Measurements from ENCODE around the gene MCUB. TPM values are rescaled to one million over a fixed set of nuclear protein-coding genes. Genes with fewer than 3 reads are reported as not detected.
"Not testable (repeated sequence)": the region's sequence is repeated elsewhere in the genome, so short reads cannot be mapped to it uniquely, and the experiment has no call there.

The MCUB gene
- total RNA-seq, 1 donor from 2014 or later, result 7.2 TPM

DNA sequence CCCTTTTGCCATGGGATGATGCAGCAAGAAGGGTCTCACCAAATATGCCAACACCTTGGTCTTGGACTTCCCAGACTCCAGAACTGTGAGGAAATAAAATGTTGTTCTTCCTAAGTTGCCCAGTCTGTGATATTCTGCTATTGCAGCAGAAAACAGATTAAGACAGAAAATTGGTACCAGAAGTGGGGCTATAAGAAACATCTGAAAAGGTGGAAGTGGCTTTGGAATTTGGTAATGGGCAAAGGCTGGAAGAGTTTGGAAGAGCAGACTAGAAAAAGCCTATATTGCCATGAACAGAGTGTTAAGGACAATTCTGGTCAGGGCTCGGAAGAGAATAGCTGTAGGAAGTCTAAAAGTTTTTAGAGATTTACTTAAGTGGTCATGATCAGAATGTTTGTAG is 115.8 kb downstream of the MCUB start:
- no peak overlapping the region for H3K27ac Mint-ChIP-seq (ENCODE audit: unreplicated experiment)

GRCh38 chr4:109676886-109677285 is 116.8 kb downstream of the MCUB start:
- no peak for DNase-seq (ENCODE audit: low spot score)
- H3K36me3 Mint-ChIP-seq (ENCODE audit: low read depth), result no peaks in the 10 kb centered on the region
- no peak overlapping the region for H3K4me3 Mint-ChIP-seq (ENCODE audit: unreplicated experiment)
- H3K27me3 Mint-ChIP-seq (ENCODE audit: low read depth), result no peaks in the 10 kb centered on the region
- no peak overlapping the region for H3K27ac Mint-ChIP-seq (ENCODE audit: unreplicated experiment)
- H3K9me3 Mint-ChIP-seq (ENCODE audit: low read depth), result peaks cover 3% of the 10 kb centered on the region
- TF ChIP-seq, protein P1, sequence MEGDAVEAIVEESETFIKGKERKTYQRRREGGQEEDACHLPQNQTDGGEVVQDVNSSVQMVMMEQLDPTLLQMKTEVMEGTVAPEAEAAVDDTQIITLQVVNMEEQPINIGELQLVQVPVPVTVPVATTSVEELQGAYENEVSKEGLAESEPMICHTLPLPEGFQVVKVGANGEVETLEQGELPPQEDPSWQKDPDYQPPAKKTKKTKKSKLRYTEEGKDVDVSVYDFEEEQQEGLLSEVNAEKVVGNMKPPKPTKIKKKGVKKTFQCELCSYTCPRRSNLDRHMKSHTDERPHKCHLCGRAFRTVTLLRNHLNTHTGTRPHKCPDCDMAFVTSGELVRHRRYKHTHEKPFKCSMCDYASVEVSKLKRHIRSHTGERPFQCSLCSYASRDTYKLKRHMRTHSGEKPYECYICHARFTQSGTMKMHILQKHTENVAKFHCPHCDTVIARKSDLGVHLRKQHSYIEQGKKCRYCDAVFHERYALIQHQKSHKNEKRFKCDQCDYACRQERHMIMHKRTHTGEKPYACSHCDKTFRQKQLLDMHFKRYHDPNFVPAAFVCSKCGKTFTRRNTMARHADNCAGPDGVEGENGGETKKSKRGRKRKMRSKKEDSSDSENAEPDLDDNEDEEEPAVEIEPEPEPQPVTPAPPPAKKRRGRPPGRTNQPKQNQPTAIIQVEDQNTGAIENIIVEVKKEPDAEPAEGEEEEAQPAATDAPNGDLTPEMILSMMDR (IDR thresholded peaks at IDR 0.05), result peak; percentile 46
- no peaks in the 10 kb centered on the region for H3K4me1 Mint-ChIP-seq (ENCODE audit: low read depth)

More for the DNA sequence above, 115.8 kb downstream of the MCUB start:
- H3K4me3 Mint-ChIP-seq (ENCODE audit: unreplicated experiment), result no peak overlapping the region
- DNase-seq (ENCODE audit: low spot score), result no peak
- TF ChIP-seq, protein P1 (IDR thresholded peaks at IDR 0.05), result no peak
- peaks cover 10% of the 10 kb centered on the region for H3K36me3 Mint-ChIP-seq (ENCODE audit: low read depth)
- H3K4me1 Mint-ChIP-seq (ENCODE audit: low read depth), result no peaks in the 10 kb centered on the region
- peaks cover 11% of the 10 kb centered on the region for H3K9me3 Mint-ChIP-seq (ENCODE audit: low read depth)
- H3K27me3 Mint-ChIP-seq (ENCODE audit: low read depth), result no peaks in the 10 kb centered on the region

DNA sequence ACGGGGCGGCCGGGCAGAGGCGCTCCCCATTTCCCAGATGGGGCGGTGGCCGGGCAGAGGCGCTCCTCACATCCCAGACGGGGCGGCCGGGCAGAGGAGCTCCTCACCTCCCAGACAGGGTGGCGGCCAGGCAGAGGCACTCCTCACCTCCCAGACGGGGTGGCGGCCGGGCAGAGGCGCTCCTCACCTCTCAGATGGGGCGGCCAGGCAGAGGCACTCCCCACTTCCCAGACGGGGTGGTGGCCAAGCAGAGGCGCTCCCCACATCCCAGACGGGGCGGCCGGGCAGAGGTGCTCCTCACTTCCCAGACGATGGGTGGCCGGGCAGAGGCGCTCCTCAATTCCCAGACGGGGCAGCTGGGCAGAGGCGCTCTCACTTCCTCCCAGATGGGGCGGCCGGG is 118.4 kb downstream of the MCUB start:
- H3K27me3 Mint-ChIP-seq (ENCODE audit: low read depth); H3K4me3 Mint-ChIP-seq (ENCODE audit: unreplicated experiment); H3K36me3 Mint-ChIP-seq (ENCODE audit: low read depth); H3K4me1 Mint-ChIP-seq (ENCODE audit: low read depth); H3K9me3 Mint-ChIP-seq (ENCODE audit: low read depth); DNase-seq (ENCODE audit: low spot score); H3K27ac Mint-ChIP-seq (ENCODE audit: unreplicated experiment): not testable (repeated sequence)

GRCh38 chr4:109678925-109679324 is 118.9 kb downstream of the MCUB start:
- H3K4me3 Mint-ChIP-seq (ENCODE audit: unreplicated experiment), result not testable (repeated sequence)

DNA sequence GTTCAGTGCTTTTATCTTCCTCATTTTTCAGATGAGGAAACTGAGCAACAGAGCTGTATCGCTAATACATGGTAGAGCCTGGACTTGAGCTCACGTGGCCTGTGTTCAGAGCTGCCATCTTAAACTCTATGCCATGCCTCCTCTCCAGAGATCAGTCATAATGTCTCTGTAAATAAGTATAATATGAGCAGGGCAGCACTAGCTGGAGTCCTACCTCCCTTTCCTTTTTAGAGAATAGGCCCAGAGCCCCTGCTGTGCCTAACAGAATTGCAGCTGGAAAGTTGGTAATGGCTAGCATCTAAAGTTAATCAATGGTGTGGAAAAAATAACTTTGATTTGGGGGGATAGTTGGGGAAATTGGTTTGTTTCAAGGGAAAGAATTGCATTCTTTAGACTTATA is 122.8 kb downstream of the MCUB start:
- no peak for DNase-seq (ENCODE audit: low spot score)
- H3K27me3 Mint-ChIP-seq (ENCODE audit: low read depth), result no peaks in the 10 kb centered on the region
- H3K36me3 Mint-ChIP-seq (ENCODE audit: low read depth), result peaks cover 4% of the 10 kb centered on the region
- H3K27ac Mint-ChIP-seq (ENCODE audit: unreplicated experiment), result no peak overlapping the region
- no peaks in the 10 kb centered on the region for H3K9me3 Mint-ChIP-seq (ENCODE audit: low read depth)
- TF ChIP-seq, protein P1 (IDR thresholded peaks at IDR 0.05), result no peak
- H3K4me1 Mint-ChIP-seq (ENCODE audit: low read depth), result no peaks in the 10 kb centered on the region
- no peak overlapping the region for H3K4me3 Mint-ChIP-seq (ENCODE audit: unreplicated experiment)

More at GRCh38 chr4:109678925-109679324, 118.9 kb downstream of the MCUB start:
- not testable (repeated sequence) for H3K9me3 Mint-ChIP-seq (ENCODE audit: low read depth); H3K27ac Mint-ChIP-seq (ENCODE audit: unreplicated experiment); H3K27me3 Mint-ChIP-seq (ENCODE audit: low read depth); DNase-seq (ENCODE audit: low spot score); H3K36me3 Mint-ChIP-seq (ENCODE audit: low read depth); H3K4me1 Mint-ChIP-seq (ENCODE audit: low read depth)

DNA sequence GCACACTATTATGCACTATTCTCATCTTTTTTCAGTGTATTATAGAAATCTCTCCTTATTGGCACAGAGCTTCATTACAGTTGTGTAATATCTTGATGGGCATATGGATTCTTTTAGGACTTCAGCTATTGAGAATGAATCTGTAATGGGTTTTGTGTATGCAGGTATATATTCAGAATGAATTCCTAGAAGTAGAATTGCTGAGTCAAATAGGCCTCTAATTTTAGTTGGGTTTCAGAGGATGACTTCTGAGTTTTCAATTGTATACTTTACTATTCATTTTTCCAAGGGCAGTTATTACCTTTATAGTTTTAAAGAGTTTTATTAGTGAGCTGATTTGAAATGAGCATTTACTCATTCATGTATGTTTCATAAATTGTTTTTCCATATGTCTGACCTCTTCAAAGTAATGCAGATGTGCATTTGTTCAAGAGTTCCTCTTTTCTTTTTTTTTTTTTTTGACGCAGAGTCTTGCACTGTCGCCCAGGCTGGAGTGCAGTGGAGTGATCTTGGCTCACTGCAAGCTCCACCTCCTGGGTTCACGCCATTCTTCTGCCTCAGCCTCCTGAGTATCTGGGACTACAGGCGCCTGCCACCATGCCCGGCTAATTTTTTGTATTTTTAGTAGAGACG is 123.7 kb downstream of the MCUB start:
- no peak overlapping the region for H3K27ac Mint-ChIP-seq (ENCODE audit: unreplicated experiment)
- H3K4me1 Mint-ChIP-seq (ENCODE audit: low read depth), result no peaks in the 10 kb centered on the region
- TF ChIP-seq, protein P1 (IDR thresholded peaks at IDR 0.05), result no peak
- no peak overlapping the region for H3K4me3 Mint-ChIP-seq (ENCODE audit: unreplicated experiment)
- H3K9me3 Mint-ChIP-seq (ENCODE audit: low read depth), result no peaks in the 10 kb centered on the region
- H3K36me3 Mint-ChIP-seq (ENCODE audit: low read depth), result peaks cover 4% of the 10 kb centered on the region
- no peaks in the 10 kb centered on the region for H3K27me3 Mint-ChIP-seq (ENCODE audit: low read depth)
- DNase-seq (ENCODE audit: low spot score), result no peak
